ENCODE data around the gene BCKDHB. TPM values are rescaled to one million over a fixed set of nuclear protein-coding genes. Genes with fewer than 3 reads are reported as not detected.

Gene BCKDHB
- total and polyA plus RNA-seq, 2 experiments from 2014 or later: 32.1 to 42.7 TPM

GRCh38 chr6:80235647-80236046, 129.2 kb downstream of the BCKDHB start:
- Mint-ChIP-seq H3K27me3 (ENCODE audit: insufficient read depth, low read depth, poor library complexity) (peaks cover 2% of the 10 kb centered on the region), H3K27ac (no peak overlapping the region), H3K4me1 (peaks cover 5% of the 10 kb centered on the region; the same call in 2 of the 3 replicates), H3K4me3 (no peak overlapping the region), H3K36me3 (ENCODE audit: low read depth) (peaks cover 24% of the 10 kb centered on the region), H3K9me3 (peaks cover 14% of the 10 kb centered on the region; the same call in 2 of the 3 replicates)
- Histone ChIP-seq H3K4me2 (no peak overlapping the region), H3K4me1 (ENCODE audit: insufficient read depth) (no peaks in the 10 kb centered on the region), H2AFZ (no peak overlapping the region), H3K79me2 (replicated peaks; ENCODE audit: insufficient read depth) (no peaks in the 10 kb centered on the region), H3K4me3 (no peak overlapping the region), H3F3A (replicated peaks; ENCODE audit: low read depth) (no peaks in the 10 kb centered on the region), H3K9me2 (ENCODE audit: insufficient read depth) (no peaks in the 10 kb centered on the region), H3K27me3 (ENCODE audit: insufficient read depth) (no peaks in the 10 kb centered on the region), H3K36me3 (ENCODE audit: insufficient read depth) (no peaks in the 10 kb centered on the region), H3K27ac (ENCODE audit: low read depth) (no peak overlapping the region), H4K20me1 (replicated peaks; ENCODE audit: insufficient read depth) (peaks cover 3% of the 10 kb centered on the region; the same call in 1 of the 2 replicates)
- no peak for TF ChIP-seq NANOG (IDR thresholded peaks at IDR 0.05; ENCODE audit: borderline replicate concordance)
- TF ChIP-seq ZNF462 (CRISPR knock-in tag; IDR thresholded peaks at IDR 0.05): no peak
- TF ChIP-seq STAT1 (IDR thresholded peaks at IDR 0.05; ENCODE audit: unreplicated experiment): no peak
- TF ChIP-seq EZH2 (IDR thresholded peaks at IDR 0.05; ENCODE audit: low read depth, unreplicated experiment): no peak
- no peak for TF ChIP-seq JUNB (IDR thresholded peaks at IDR 0.05; ENCODE audit: unreplicated experiment)
- TF ChIP-seq REST (IDR thresholded peaks at IDR 0.05; ENCODE audit: unreplicated experiment): no peak
- no peak for TF ChIP-seq ZNF114 (CRISPR knock-in tag; IDR thresholded peaks at IDR 0.05)
- no peak for TF ChIP-seq CTCF (conservative IDR thresholded peaks at IDR 0.05; ENCODE audit: low read depth in 2 of 2)
- no peak for TF ChIP-seq ETS1 (IDR thresholded peaks at IDR 0.05)
- TF ChIP-seq CREB1 (CRISPR knock-in tag; IDR thresholded peaks at IDR 0.05; ENCODE audit: low read depth): no peak
- no peak for TF ChIP-seq ZNF331 (CRISPR knock-in tag; IDR thresholded peaks at IDR 0.05; ENCODE audit: low read depth)
- TF ChIP-seq EZH2phosphoT487 (IDR thresholded peaks at IDR 0.05; ENCODE audit: unreplicated experiment): no peak
- TF ChIP-seq POLR2AphosphoS5 (IDR thresholded peaks at IDR 0.05; ENCODE audit: low read depth): no peak
- DNase-seq (ENCODE audit: low spot score) (no peak), ATAC-seq (no peak)
